Stimulated activated CD4-positive, alpha-beta T cell treated with anti-CD3 and anti-CD28 coated beads, Interleukin-12 subunit alpha, Interleukin-12 subunit beta, amount 100 ng/mL, for 4 hours (primary cell): Measurements from ENCODE around the gene SP3.
A peak's percentile ranks its signal among the peaks of the same experiment; 100 is the strongest.

Source experiments
- DNase-seq: peaks from one replicate; pipeline ENCODE4 v3.0.0-alpha.2; 2020

The SP3 gene

DNA sequence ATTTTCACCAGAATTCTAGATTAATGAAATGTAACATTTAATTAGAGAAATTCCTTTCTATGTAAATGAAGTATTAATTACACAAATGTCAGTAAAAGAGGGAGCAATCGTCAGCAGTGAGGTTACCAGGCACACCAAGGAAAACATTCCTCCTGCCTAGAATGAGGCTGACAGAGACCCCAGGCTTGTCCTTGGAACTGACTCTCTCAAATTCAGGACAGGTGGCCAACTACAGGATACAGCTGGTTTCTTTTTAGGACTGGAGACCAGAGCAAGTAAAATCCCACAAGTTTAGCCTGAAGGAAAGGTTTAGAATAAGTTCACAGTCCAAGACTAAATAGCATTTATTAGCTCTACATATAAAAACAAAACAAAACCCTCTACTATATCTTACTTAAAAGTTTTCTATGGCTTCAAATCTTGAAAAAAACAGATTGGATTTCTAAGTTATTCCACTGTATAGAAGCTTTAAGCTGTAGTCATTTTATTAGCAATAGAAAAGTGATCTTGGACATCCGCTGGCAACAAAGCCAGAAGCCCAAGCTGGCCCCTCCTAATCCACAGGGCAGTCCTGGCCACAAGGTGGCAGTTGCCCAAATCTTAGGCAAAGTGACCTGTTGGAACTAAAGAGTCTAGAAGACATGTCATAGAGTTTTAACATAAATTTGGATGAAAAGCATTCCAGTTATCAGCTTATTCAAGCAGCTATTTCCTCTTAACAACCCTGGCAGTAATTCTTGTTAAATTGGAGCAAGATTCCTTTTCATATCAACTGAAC lies 81.0 kb downstream of the SP3 start:
- peak; percentile 16 for DNase-seq

DNA sequence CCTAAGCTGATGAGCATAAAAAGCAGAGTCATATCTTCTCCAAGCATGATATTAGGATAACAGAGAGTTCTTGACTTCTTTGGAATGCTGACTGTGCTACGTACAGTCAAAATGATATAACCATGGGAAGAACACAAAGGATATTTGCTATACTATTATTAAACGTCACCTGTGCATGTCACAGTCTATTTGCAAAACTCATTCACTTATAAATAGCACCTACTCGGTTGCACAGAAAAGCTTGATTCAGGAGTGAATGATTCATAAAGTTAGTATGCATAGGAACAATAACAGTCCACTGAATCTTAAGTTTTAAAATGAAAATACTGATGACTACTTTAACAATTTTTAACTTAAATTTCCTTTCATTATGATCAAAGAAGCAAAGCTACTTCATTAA lies 83.3 kb downstream of the SP3 start:
- no peak for DNase-seq

DNA sequence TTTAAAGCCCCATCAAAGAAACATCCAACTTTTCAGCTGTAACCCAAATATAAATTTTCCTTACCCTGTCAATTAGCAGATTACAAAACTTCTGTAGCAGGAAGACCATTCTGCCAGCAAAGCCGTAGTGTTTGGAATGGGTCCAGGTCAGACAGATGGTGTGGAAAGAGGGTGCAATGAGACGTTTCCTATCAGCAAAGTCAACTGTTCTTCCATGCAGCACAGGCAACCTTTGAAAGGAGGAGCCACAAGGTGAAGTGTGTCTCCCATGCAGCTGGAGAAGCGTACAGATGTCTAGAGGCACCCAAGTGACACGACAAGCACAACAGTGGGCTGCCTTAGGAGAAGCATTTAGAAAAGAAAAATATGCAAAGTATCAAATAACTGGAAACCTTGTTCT lies 83.7 kb downstream of the SP3 start:
- no peak for DNase-seq

DNA sequence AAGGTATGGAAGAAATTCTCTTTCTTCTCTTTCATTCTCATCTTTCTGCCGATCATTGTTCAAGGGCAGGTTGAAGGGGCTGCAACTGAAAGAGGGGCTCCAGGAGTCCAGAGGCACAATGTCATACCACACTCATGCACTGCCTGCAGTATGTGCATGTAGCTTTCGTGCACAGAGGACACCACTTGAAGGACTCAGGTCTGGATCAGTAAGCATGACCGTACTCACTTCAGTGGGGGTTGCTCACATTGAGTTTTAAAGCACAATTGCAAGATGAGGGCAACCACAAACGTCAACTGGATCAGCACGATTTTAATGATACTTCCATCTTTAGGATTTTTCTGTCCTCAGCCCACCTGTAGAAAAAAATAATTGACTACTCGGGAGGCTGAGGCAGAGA lies 84.6 kb downstream of the SP3 start:
- DNase-seq, result no peak

DNA sequence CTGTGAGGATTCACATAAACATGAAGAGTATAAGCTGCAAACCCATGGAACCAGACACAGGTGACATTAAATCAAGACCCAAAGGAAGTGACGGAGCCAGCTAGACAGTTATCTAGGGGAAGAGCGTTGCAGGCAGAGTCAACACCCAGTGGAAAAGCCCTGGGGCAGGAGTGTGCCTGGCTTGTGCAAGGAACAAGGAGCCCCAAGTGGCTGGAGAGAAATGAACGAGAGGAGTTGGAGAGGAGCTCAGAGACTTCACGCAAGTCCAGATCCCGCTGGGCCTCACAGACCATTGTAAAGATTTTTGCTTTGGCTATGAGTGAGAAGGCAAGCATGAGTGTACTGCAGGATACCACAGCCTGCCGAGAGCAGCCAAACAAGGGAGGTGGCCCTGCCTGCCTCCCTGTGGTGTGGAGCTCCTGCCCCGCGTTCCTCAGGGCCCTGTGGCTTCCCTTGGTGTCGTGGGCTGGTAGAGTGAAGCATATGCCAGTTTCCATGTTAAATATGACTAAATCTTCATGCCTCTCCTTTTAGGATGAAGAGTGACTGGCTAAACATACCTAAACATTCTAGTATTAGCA lies 88.2 kb downstream of the SP3 start:
- DNase-seq, result no peak

DNA sequence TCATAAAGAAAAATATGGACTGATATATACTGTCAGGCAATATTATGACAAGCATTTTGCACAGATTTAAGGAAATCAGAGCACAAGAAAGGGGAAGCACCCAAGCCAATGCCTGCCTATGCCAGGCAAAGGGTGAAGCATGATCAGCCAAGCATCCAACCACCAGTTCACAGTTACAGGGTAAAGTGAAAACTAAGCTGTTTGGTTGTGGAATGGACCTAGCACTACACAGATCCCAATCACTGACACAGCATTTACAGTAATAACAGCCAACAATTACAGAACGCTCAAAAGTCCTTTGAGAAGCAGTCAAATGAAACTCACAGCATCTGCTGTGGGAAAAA lies 90.3 kb downstream of the SP3 start:
- no peak for DNase-seq

DNA sequence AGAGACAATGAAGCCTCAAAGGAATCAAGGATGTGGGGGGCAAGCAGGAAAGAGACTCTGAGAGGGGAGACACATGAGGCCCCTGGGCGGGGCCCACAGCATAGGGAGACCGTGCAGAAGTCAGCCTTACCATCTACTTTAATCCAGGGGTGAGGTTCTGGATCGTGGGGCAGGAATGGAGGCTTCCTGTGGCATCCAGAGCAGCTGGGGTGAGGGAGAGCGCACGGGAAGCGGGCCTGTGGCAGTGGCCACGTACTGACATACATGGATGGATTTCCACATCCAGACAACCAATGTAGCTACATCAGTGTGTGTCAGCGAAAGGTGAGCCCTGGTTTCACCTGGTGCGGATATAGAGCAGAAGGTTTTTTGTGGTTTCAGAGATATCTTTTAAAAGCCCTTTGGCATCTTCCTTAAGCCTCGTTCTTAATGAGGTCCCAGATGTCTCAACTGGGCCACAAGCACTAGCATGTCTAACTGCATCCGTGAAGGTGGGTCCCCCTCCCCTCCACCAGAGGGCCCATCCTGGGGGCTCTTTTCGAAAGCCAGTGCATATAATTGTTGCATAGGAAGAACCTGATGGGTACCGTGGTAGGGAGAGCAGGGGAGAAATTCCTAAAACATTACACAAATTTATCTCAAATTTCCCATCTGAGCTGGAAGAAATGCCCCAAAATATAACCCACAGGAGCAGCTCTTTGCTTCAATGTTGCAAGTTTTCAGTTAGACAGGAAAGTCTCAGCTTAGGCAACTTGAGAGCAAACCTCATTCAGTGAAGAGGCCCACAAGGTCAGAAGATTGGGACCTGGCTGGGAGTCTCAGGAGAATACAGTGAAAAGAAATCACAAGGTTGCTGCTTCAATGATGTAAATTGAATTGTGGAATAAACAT lies 90.9 kb downstream of the SP3 start:
- no peak for DNase-seq

DNA sequence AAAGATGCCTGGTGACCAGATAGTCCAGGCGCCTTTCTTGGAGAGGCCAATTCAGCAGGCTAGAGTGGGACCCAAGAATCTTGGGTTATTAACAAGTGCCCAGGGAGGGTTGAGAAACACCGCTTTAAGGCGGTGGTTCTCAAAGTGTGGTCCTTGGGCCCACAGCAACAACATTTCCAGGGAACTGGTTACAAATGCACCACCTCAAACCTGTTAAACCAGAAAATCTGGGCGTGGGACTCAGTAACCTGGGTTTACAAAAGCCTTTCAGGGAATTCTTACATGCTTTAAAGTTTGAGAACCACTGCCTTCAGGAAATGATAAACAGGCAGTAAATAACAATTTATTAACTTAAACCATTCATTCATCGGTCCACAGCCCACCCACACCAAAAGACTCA lies 92.5 kb downstream of the SP3 start:
- no peak for DNase-seq

DNA sequence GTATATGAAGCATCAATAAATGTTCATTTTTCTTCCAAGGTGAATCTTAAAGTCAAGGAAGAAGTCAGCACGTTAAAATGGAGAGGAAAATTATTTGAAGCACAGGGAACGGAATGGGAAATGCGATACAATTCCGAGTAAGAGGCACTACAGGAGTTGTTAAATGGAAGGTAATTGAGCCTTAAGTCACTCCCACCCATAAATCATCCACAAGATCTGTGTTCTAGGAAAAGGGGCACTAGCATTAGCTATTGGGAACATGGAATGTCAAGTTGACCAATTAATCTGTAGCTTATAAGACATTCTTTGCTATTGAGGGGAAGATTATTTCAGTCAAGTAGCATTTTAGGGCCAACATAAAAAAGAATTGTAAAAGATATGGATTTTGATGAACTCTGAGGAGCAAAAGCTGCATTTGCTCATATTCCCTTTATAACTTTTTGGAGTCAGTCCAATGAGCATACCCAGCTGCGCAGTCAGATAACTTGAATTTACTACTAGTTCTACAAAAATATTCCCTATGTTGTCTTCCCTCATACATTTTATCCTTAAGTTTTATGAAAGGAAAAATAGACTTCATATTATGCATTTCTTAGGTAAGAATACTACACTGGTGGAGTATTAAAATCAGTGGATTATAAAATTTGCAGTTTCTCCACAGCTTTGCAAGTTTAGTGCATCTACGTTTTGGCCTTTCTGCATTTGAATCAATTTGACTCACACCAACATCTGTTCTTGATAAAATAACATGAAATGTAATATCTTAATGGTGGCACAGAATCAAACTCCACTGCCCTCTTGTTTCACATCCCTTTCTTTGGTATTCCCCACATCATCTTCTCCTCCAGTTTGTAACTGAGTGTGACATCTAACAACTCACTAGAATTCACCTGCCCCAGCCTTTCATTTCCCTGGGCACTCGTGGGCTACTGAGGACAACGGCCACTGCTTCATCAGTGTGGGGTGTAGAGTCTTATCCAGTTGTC lies 95.6 kb downstream of the SP3 start:
- no peak for DNase-seq

DNA sequence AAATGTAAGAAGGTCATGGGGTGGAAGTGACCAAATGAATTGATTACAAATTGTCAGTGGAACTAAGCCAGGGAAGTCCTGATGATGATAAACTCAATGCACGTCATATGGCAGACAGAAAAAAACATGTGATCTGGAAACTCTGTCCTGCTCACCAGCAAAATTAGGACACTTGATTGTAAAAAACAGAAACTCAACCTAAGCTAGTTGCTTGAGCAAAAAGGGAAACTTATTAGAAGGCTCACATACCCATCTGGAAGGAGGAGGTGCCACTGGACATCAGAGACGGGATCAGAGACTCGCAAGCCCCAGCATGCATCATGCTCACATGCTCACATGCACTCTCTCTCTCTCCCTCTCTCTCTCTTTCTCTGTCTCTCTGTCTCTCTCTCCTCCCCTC lies 96.8 kb downstream of the SP3 start:
- no peak for DNase-seq

DNA sequence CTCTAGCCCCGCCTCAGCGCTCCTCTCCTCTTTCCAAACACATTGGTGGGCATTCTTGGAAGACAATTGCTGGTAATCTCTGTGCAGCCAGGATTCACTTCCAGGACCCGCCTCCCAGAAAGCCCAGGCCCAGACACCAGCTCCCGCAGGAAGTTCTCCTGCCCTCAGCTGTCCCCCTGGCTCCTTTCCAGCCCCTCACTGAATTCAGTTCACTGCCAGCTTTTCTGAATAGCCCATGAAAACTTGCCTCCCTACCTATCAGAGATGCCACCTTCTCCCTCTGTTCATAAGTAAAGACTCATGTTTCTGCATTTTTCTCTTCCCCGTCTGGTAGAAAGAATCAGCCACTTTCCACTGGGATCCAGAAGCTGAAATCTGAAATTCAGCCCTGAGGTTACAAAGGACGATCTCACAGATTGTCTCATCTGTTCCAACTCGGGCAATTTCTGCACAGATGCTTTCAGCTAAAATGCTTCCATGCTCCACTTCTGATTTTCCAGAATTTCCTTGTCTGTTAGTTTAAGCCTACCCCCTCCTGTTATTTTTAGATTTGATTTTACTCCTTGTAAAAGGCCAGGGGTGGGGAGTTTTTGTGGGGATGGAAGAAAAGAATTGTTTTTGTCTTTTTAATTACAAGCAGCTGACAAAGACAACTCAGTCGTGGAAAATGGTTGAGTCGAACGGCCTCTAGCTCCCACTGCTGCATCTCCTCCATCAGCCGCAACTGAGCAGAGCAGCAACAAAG lies 98.1 kb downstream of the SP3 start:
- DNase-seq, result no peak

DNA sequence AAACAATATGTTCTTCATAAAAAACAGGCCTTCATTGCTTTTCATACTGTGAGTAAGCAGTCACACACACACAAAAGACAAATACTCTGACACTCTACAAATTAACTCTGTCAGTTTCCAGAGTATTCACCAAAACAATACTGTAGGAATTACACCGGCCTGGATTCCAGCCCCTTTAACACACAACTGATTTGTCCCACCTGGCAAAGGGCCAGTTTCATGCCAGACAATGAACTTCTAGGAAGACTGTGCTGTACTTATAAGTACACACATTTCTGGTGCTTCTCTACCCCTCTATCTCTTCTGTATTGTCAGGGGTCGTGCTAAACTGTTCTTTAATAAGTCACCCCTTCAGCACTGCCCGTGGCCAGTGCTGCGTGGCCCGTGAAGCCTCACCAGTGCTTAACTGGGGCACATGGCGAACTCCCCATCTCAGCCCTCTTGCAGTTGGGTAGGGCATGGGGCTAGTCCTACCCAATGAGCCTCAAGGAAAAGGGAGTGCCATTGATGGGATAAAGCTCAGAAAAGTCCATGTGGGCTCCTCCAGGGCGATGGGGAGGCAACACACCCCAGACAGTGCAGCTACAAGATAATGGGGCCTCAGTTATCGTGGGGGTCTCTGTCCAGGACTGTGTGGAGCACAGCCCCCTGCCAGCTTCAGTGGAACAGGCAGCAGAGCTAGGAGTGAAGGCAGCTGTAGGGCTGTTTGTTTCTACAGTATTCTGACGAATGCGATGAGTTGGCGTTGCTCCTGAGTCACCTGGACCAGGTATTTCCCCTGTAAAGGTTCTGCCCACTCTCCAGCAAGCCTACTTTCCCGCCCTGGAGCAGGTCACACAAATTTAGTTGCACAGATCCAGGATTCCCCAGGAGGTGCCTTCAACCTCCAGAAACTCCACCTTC lies 99.0 kb downstream of the SP3 start:
- DNase-seq, result no peak

DNA sequence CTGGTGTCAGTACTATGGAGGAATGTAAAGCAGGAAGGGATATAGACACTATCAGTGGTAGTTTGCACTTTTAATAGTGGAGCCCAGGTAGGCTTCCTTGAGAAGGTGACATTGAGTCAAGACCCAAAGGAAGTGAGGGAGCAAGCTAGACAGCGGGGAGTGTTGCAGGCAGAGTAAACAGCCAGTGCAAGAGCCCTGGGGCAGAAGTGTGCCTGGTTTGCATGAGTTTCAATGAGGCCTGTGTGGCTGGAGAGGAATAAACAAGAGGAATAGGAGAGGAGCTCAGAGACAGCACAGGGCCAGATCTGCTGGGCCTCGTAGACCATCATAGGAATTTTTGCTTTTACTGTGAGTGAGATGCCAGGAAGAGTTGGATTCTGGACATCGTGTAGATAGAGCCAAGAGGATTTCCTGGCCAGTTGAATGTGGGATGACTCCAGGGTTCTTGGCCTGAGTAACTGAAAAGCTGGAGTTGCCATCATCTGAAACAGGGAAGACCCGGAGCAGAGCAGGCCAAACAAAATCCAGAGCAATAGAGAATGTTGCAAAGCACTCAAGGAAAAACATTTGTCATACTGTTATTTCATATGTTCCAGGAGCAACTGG lies 102.5 kb downstream of the SP3 start:
- DNase-seq, result no peak

DNA sequence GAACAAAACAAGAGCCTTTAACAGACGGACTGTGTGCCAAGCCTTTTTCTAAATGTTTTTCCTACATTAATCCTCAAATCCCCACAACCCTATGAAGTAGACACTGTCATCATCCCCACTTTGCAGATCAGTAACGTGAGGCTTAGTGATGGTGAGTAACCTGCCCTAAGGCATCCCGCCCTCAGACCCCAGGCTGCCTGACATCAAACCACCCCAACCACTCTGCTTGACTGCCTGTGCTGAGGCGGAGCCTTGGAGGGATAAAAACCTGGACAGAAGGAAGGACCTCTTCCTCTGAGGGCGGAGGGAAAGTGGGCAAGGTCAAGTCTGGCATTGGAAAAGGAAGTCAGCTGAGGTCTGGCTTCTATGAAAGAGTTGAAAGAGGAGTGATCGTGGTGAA lies 104.6 kb downstream of the SP3 start:
- no peak for DNase-seq

DNA sequence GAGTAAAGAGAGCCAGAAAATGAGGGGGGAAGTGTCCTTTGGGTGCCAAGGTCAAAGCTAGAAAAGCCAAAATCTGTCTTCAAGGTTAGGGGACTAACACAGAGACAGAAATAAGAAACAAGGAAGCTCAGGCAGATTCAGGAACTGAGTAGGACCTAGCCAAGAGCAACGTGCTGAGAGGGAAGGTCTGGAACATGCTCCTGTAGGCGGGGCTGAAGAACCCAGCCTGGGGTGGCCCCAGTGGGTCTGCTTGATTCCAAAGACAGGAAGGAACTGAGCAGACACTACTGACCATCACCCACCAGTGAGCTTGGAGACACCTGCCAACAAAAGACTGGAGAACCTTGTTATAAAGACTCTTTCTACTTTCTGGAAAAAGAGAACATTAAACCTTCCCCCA lies 105.1 kb downstream of the SP3 start:
- DNase-seq, result no peak

DNA sequence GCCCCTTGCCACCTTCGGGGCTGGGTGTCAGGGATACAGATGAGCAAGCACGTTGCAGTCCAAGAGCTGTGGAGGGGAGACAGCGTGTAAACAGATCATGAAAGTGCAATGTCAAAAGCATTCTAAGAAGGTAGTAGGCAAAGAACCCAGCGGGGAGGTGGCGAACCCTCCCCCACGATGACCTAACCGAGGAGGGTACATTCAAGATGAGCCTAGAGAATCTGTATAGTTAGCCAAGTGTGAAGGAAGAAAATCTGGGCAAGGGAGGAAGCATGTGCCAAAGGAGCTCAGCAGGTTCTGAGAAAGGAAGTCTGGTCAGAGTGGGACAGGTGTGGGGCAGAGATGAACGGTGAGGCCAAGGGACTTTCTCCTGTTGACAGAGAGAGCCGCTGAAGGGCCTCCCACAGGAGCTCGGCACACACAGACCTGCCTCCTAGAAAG lies 106.9 kb downstream of the SP3 start:
- DNase-seq, result no peak
